Measurements from ENCODE around the gene MEI1.

Gene MEI1, protein sequence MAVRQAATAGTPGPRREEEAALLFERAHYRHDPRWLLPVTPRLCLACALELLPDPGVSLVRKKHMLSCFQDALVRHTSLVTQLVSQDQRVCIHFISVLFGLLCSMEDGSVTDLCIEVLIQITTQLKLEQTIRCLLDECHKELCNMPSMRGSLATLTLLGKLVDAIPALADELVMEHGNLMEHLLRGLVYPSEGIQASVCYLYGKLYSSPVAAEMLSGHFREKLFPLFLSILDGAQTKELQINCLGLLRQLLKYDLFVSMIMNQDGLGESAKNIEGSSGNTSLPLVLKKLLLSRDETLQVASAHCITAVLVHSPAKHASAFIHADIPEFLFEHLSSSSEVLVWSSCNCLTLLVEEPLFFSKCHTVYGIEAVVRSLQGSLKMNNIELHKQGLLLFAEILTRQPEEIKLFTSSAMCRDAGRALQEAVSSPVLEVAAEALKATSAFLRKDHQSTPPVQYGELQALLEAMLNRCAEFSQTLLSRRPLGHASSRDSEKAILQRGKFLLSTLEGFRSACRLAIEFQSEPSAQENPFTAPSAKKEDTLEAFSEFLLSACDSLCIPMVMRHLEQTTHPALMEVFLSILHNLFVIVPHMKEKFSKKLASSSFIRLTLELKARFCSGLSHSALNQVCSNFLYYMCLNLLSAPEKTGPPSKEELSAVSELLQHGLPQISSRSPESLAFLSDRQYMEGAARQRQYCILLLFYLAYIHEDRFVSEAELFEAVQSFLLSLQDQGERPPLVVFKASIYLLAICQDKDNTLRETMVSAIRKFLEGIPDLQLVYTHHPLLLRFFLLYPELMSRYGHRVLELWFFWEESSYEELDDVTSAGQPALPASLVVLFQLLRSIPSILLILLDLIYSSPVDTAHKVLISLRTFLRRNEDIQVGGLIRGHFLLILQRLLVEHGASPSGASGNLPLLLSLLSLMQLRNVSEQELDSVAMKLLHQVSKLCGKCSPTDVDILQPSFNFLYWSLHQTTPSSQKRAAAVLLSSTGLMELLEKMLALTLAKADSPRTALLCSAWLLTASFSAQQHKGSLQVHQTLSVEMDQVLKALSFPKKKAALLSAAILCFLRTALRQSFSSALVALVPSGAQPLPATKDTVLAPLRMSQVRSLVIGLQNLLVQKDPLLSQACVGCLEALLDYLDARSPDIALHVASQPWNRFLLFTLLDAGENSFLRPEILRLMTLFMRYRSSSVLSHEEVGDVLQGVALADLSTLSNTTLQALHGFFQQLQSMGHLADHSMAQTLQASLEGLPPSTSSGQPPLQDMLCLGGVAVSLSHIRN

DNA sequence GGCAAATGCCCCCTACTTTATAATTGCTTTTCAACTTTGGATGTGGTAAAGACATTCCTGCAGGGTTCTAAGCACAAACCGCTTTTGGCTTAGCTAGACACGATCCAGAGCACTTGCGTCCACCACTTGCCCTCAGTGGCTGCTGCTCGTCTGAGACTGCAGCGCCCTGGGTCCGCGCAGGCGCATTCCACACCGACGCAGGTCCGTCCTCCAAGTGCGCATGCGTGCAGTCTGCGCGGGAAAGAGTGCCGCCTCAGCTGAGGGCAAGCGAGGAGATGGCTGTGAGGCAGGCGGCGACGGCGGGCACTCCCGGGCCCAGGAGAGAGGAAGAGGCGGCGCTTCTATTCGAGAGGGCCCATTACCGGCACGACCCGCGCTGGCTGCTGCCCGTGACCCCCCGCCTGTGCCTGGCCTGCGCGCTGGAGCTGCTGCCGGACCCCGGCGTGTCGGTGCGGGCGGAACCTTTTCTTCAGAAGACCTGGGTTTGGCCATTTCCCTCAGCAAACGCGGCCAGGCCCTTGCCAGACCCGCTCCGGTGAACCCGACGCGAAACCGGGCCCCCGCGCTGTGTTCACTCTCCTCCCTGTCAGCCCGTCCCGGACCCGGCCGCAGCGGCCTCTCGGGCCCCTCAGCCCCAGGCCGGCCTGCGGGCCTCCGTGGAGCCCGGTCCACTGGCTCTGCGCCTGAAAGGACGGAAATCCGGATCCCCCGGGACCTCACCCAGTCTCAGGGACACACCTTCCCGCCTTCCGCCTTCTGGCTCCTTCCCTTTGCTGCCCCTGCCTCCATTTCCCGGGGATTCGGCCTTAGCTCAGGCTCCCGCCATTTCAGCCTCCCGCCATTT, at the start of gene MEI1:
MEI1 (plus strand) TSS at position 240 of the 844 bp plus-strand sequence; CDS start at position 276, 36 bp downstream.
- Histone ChIP-seq H3K27me3 (ENCODE audit: control insufficient read depth, insufficient read depth, low read length) (no peaks in the 10 kb centered on the region), H3K36me3 (ENCODE audit: control insufficient read depth, insufficient read depth, low read length) (no peaks in the 10 kb centered on the region), H3K9me3 (ENCODE audit: control insufficient read depth, low read length) (no peaks in the 10 kb centered on the region), H3K9ac (ENCODE audit: low read length) (peak within 1 kb of the TSS; percentile 41), H3K4me1 (ENCODE audit: control insufficient read depth, insufficient read depth, low read length) (peaks cover 12% of the 10 kb centered on the region), H3K4me3 (ENCODE audit: low read length) (no peak within 1 kb of the TSS)

DNA sequence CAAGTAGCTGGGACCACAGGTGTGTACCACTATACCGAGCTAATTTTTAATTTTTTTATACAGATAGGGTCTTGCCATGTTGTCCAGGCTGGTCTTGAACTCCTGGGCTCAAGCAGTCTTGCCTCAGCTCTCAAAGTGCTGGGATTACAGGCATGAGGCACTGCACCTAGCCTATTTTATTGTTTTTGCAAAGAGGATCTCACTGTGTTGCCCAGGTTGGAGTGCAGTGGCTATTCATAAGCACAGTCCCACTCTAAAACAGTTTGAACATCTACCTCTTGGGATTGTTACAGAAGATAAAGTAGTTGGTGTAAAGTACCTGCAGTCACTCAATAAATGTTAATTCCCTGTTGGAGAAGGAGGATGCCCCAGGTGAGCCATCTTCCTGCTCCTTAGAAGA, 49.1 kb upstream of the MEI1 start:
- Histone ChIP-seq H3K36me3 (ENCODE audit: control insufficient read depth, insufficient read depth, low read length) (peaks cover 19% of the 10 kb centered on the region), H3K27me3 (ENCODE audit: control insufficient read depth, insufficient read depth, low read length) (no peaks in the 10 kb centered on the region), H3K9me3 (ENCODE audit: control insufficient read depth, low read length) (no peaks in the 10 kb centered on the region), H3K4me3 (ENCODE audit: low read length) (no peak overlapping the region), H3K4me1 (ENCODE audit: control insufficient read depth, insufficient read depth, low read length) (no peaks in the 10 kb centered on the region), H3K9ac (ENCODE audit: low read length) (no peak overlapping the region)

DNA sequence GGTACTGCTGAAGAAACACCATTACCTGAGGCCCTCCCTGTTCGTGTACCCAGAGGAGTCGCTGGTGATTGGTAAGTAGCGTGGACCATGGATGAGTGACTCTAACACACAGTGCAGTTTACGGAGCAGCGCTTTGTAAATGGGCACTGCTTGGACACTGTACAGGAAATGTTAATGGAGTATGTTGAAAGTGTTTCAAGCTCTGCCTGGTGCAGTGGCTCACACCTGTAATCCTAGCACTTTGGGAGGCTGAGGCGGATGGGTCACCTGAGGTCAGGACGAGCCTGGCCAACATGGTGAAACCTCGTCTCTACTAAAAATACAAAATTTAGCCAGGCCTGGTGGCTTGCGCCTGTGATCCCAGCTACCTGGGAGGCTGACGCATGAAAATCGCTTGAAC, 48.5 kb upstream of the MEI1 start:
- peaks cover 19% of the 10 kb centered on the region for H3K36me3 ChIP-seq (ENCODE audit: control insufficient read depth, insufficient read depth, low read length)
- no peak overlapping the region for H3K9ac ChIP-seq (ENCODE audit: low read length)
- H3K4me1 ChIP-seq (ENCODE audit: control insufficient read depth, insufficient read depth, low read length), result no peaks in the 10 kb centered on the region
- no peak overlapping the region for H3K4me3 ChIP-seq (ENCODE audit: low read length)
- no peaks in the 10 kb centered on the region for H3K27me3 ChIP-seq (ENCODE audit: control insufficient read depth, insufficient read depth, low read length)
- H3K9me3 ChIP-seq (ENCODE audit: control insufficient read depth, low read length), result no peaks in the 10 kb centered on the region

DNA sequence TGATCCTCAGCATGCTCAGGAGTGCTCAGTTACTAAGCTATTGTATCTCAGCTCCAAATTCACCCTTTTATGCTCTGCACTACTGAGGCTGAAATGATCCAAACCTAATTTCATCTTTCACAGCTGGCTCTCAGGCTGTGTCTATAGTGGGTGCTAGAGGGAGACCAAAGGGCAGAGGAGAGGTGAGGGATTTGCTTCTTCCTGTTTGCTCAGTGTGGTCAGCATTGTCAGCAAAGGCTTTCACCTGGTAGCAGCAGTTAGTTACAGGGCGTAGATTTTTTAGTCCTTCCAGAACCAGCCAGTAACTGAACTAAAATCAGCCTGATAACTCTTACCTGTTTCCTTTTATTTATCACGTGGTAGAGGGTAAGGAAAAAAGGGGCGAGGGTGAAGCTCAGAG, 45.0 kb upstream of the MEI1 start:
- H3K4me3 ChIP-seq (ENCODE audit: low read length), result no peak overlapping the region
- peaks cover 19% of the 10 kb centered on the region for H3K36me3 ChIP-seq (ENCODE audit: control insufficient read depth, insufficient read depth, low read length)

DNA sequence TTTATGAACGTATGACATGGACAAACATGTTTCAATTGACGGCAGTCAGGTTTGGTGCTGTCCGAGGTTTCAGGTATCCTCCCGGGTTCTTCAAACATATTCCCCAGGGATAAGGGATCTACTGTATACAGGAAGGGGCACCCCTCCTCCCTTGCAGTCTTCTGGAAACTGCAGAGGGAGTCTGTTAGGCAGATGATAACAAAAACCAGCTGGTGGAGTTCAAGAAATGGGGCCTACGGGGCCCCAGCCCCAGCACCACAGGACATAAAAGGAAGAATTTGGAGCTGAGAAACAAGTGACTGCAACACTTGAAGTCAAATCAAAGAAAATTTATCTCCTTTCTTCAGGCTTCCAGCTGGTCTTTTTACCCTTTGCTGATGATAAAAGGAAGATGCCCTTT, 42.7 kb upstream of the MEI1 start:
- Histone ChIP-seq H3K4me3 (ENCODE audit: low read length) (no peak overlapping the region), H3K36me3 (ENCODE audit: control insufficient read depth, insufficient read depth, low read length) (peaks cover 22% of the 10 kb centered on the region), H3K4me1 (ENCODE audit: control insufficient read depth, insufficient read depth, low read length) (no peaks in the 10 kb centered on the region)

More for the DNA sequence above, 45.0 kb upstream of the MEI1 start:
- Histone ChIP-seq H3K27me3 (ENCODE audit: control insufficient read depth, insufficient read depth, low read length) (no peaks in the 10 kb centered on the region), H3K4me1 (ENCODE audit: control insufficient read depth, insufficient read depth, low read length) (no peaks in the 10 kb centered on the region), H3K9ac (ENCODE audit: low read length) (no peak overlapping the region), H3K9me3 (ENCODE audit: control insufficient read depth, low read length) (no peaks in the 10 kb centered on the region)

DNA sequence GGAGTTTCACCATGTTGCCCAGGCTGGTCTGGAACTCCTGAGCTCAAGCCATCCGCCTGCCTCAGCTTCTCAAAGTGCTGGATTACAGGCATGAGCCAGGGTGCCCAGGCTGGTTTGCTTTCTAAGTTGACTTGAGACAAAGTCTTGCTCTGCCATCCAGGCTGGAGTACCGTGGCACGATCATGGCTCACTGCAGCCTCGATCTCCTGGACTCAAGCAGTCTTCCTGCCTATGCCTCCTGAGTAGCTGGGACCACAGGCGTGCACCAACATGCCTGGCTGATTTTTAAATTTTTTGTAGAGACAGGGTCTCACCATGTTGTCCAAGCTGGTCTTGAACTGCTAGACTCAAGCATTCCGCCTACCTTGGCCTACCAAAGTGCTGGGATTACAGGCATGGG, 41.6 kb upstream of the MEI1 start:
- Histone ChIP-seq H3K4me3 (ENCODE audit: low read length) (no peak overlapping the region), H3K27me3 (ENCODE audit: control insufficient read depth, insufficient read depth, low read length) (no peaks in the 10 kb centered on the region), H3K9ac (ENCODE audit: low read length) (no peak overlapping the region), H3K4me1 (ENCODE audit: control insufficient read depth, insufficient read depth, low read length) (no peaks in the 10 kb centered on the region), H3K36me3 (ENCODE audit: control insufficient read depth, insufficient read depth, low read length) (peaks cover 23% of the 10 kb centered on the region), H3K9me3 (ENCODE audit: control insufficient read depth, low read length) (no peaks in the 10 kb centered on the region)

More for the DNA sequence above, 42.7 kb upstream of the MEI1 start:
- no peak overlapping the region for H3K9ac ChIP-seq (ENCODE audit: low read length)
- H3K27me3 ChIP-seq (ENCODE audit: control insufficient read depth, insufficient read depth, low read length), result no peaks in the 10 kb centered on the region
- no peaks in the 10 kb centered on the region for H3K9me3 ChIP-seq (ENCODE audit: control insufficient read depth, low read length)

DNA sequence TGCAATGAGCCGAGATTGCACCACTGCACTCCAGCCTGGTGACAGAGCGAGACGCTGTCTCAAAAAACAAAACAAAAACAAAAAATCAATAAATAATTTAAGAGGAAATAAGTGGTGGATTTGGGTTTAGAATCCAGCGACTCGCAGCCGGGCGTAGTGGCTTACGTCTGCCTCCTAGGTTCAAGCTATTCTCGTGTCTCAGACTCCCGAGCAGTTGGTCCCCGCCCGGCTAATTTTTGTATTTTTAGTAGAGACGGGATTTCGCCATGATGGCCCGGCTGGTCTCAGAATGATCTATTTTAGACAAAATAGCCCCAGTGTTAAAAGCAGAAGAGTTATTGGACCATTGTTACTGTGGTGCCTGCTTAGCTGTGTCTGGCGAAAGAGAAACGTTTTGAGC, 40.4 kb upstream of the MEI1 start:
- H3K27me3 ChIP-seq (ENCODE audit: control insufficient read depth, insufficient read depth, low read length), result no peaks in the 10 kb centered on the region
- no peak overlapping the region for H3K9ac ChIP-seq (ENCODE audit: low read length)
- H3K4me3 ChIP-seq (ENCODE audit: low read length), result no peak overlapping the region
- H3K9me3 ChIP-seq (ENCODE audit: control insufficient read depth, low read length), result no peaks in the 10 kb centered on the region
- H3K4me1 ChIP-seq (ENCODE audit: control insufficient read depth, insufficient read depth, low read length), result no peaks in the 10 kb centered on the region
- H3K36me3 ChIP-seq (ENCODE audit: control insufficient read depth, insufficient read depth, low read length), result peaks cover 23% of the 10 kb centered on the region

DNA sequence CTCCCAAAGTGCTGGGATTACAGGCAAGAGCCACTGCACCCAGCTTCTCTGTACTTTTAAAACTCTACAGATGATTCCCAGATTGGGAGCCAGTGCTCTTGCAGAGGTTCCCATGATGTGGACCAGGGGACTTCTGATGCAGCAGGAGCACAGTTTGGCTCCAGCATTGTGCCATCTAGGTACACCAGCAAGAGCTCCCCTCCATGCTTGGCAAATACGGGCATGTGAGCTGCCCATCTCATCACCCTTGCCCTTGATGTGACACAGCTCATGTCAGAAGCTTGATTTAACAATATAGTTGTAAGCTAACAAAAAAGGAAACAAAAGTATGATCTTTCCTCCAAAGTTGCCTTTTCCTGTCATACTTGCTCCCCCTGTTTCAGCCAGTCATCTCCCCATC, 39.4 kb upstream of the MEI1 start:
- H3K4me1 ChIP-seq (ENCODE audit: control insufficient read depth, insufficient read depth, low read length), result no peaks in the 10 kb centered on the region
- H3K9ac ChIP-seq (ENCODE audit: low read length), result no peak overlapping the region
- H3K9me3 ChIP-seq (ENCODE audit: control insufficient read depth, low read length), result no peaks in the 10 kb centered on the region
- H3K27me3 ChIP-seq (ENCODE audit: control insufficient read depth, insufficient read depth, low read length), result no peaks in the 10 kb centered on the region
- H3K36me3 ChIP-seq (ENCODE audit: control insufficient read depth, insufficient read depth, low read length), result peaks cover 20% of the 10 kb centered on the region
- H3K4me3 ChIP-seq (ENCODE audit: low read length), result no peak overlapping the region

DNA sequence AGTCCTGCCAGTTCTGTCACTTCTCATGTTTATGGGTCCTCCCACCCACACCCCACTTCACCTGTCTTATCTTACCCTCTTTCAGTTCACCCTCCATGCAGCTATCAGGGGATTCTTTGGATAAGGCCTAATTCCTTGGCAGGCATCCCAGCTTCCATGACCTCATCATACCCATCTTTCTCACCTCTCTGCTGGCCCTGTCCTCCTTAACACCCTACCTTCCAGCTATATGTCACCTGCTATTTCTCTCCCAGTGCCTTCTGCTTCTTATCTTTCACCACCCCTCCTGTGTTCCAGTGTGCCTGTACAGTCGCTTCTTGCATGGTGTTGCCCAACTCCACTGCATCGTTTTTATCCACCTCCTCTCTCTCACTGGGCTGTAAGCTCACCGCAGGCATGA, 38.9 kb upstream of the MEI1 start:
- Histone ChIP-seq H3K36me3 (ENCODE audit: control insufficient read depth, insufficient read depth, low read length) (peaks cover 19% of the 10 kb centered on the region), H3K4me3 (ENCODE audit: low read length) (no peak overlapping the region), H3K27me3 (ENCODE audit: control insufficient read depth, insufficient read depth, low read length) (no peaks in the 10 kb centered on the region), H3K9me3 (ENCODE audit: control insufficient read depth, low read length) (no peaks in the 10 kb centered on the region), H3K4me1 (ENCODE audit: control insufficient read depth, insufficient read depth, low read length) (no peaks in the 10 kb centered on the region), H3K9ac (ENCODE audit: low read length) (no peak overlapping the region)

DNA sequence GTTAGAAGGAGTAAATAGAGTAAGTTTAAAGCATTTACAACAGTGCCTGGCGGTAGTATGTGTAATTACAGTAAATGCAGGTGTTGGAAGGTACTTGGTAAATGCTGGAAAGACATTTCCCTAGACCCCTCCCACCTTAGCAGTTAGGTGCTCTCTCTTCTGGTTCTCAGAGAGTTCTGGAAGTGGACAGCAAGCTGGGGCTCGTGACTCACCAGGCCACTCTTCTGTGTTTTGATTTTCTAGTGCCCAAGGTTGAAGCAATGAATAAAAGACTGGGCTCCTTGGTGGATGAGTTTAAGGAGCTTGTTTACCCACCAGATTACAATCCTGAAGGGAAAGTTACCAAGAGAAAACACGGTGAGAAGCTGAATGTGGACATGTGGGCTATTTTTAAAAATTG, 38.2 kb upstream of the MEI1 start:
- Histone ChIP-seq H3K27me3 (ENCODE audit: control insufficient read depth, insufficient read depth, low read length) (no peaks in the 10 kb centered on the region), H3K9me3 (ENCODE audit: control insufficient read depth, low read length) (no peaks in the 10 kb centered on the region), H3K4me3 (ENCODE audit: low read length) (no peak overlapping the region), H3K9ac (ENCODE audit: low read length) (no peak overlapping the region), H3K4me1 (ENCODE audit: control insufficient read depth, insufficient read depth, low read length) (no peaks in the 10 kb centered on the region), H3K36me3 (ENCODE audit: control insufficient read depth, insufficient read depth, low read length) (peaks cover 19% of the 10 kb centered on the region)

DNA sequence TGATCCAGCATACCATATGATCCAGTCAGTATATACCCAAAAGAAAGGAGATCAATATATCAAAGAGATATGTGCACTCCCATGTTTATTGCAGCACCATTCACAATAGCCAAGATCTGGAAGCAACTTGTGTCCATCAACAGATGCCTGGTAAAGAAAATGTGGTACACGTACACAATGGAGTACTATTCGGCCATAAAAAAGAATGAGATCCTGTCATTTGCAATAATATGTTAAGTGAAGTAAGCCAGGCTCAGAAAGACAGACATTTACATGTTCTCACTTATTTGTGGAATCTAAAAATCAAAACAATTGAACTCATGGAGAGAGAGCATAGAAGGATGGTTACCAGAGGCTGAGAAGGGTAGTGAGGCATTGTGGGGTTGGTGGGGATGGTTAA, 37.6 kb upstream of the MEI1 start:
- no peak overlapping the region for H3K9ac ChIP-seq (ENCODE audit: low read length)
- no peaks in the 10 kb centered on the region for H3K9me3 ChIP-seq (ENCODE audit: control insufficient read depth, low read length)
- H3K4me1 ChIP-seq (ENCODE audit: control insufficient read depth, insufficient read depth, low read length), result no peaks in the 10 kb centered on the region
- H3K4me3 ChIP-seq (ENCODE audit: low read length), result no peak overlapping the region
- H3K36me3 ChIP-seq (ENCODE audit: control insufficient read depth, insufficient read depth, low read length), result peaks cover 19% of the 10 kb centered on the region
- no peaks in the 10 kb centered on the region for H3K27me3 ChIP-seq (ENCODE audit: control insufficient read depth, insufficient read depth, low read length)

Measured in mucosa of stomach (tissue), 1 donor.